ENCODE results near the gene PREX1. TPM values are rescaled to one million over a fixed set of nuclear protein-coding genes. Genes with fewer than 3 reads are reported as not detected.

PREX1 gene
- total and polyA plus RNA-seq, 2 experiments from 2014 or later, result 4.5 to 12.5 TPM

DNA sequence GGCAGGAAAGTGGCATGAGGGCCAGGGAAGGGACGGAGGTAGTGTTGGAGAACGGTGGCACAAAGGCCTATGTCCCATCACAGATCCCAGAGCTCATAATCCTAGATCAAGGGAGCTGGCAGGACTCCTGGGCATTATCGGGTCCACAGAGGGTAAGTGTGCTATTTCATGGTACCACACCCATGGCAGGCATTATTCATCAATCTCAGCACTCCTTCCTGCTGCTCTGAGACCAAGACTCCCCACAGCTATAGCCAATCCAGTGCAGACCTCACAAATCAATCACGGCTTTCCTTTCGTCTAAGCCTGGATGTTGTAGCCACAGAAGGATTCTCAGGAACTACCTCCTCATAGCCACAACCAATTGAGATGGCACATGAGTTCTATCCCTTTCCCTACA is 187.9 kb downstream of the PREX1 start:
- no peaks in the 10 kb centered on the region for H3K27me3 ChIP-seq
- TF ChIP-seq, protein P1, sequence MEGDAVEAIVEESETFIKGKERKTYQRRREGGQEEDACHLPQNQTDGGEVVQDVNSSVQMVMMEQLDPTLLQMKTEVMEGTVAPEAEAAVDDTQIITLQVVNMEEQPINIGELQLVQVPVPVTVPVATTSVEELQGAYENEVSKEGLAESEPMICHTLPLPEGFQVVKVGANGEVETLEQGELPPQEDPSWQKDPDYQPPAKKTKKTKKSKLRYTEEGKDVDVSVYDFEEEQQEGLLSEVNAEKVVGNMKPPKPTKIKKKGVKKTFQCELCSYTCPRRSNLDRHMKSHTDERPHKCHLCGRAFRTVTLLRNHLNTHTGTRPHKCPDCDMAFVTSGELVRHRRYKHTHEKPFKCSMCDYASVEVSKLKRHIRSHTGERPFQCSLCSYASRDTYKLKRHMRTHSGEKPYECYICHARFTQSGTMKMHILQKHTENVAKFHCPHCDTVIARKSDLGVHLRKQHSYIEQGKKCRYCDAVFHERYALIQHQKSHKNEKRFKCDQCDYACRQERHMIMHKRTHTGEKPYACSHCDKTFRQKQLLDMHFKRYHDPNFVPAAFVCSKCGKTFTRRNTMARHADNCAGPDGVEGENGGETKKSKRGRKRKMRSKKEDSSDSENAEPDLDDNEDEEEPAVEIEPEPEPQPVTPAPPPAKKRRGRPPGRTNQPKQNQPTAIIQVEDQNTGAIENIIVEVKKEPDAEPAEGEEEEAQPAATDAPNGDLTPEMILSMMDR (IDR thresholded peaks at IDR 0.05; ENCODE audit: low read depth, low read length), result no peak
- no peak overlapping the region for H3K27ac ChIP-seq
- DNase-seq (ENCODE audit: low read depth in 1 of 2, low spot score in 1 of 2), result no peak
- H3K4me1 ChIP-seq (ENCODE audit: low read depth), result no peaks in the 10 kb centered on the region
- no peaks in the 10 kb centered on the region for H3K9me3 ChIP-seq (ENCODE audit: low read depth)
- H3K36me3 ChIP-seq, result no peaks in the 10 kb centered on the region
- no peak overlapping the region for H3K4me3 ChIP-seq

DNA sequence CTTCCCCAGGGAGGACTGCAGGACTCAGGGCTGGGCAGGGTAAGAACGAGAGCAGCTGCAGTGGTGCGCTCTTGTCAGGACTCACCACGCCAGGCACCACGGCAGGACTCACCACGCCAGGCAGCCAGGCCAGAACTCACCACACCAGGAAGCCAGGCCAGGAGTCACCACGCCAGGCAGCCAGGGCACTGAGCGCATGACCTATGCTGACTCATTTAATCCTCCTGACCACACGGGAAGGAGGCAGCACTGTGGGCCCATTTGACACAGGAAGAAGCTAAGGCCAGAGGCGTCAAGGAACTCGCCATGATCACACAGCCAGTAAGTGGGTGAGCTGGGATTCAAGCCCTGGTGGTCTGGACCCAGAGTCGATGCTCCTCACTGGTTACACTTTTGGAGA is 189.3 kb downstream of the PREX1 start:
- H3K9me3 ChIP-seq (ENCODE audit: low read depth), result no peaks in the 10 kb centered on the region
- no peak overlapping the region for H3K4me3 ChIP-seq
- H3K27ac ChIP-seq, result no peak overlapping the region
- peak in 1 of 2 donors; percentile 54 for DNase-seq (ENCODE audit: low read depth in 1 of 2, low spot score in 1 of 2)
- H3K36me3 ChIP-seq, result no peaks in the 10 kb centered on the region
- H3K27me3 ChIP-seq, result no peaks in the 10 kb centered on the region
- H3K4me1 ChIP-seq (ENCODE audit: low read depth), result no peaks in the 10 kb centered on the region
- TF ChIP-seq, protein P1 (IDR thresholded peaks at IDR 0.05; ENCODE audit: low read depth, low read length), result no peak

DNA sequence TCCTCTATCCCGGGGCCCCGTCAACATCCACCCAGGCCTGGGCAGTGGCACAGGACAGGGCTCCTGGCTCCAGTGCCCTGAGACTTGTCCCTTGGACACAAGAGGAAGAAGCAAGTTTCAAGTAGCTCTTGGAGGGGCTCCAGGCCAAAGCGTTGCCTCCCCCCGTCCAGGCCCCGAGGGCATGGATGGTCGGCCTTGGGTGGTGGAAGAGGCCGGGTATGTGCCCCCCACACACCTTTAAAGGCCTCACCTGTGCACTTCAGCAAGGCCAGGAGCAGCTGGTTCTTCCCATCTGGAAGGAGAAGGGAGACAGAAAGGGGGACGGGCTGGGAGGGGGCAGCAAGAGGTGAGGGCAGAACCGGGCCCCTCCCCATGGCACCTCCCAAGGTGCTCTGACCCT is 190.3 kb downstream of the PREX1 start:
- H3K9me3 ChIP-seq (ENCODE audit: low read depth), result no peaks in the 10 kb centered on the region
- no peak for DNase-seq (ENCODE audit: low read depth in 1 of 2, low spot score in 1 of 2)
- no peaks in the 10 kb centered on the region for H3K27me3 ChIP-seq
- no peak overlapping the region for H3K4me3 ChIP-seq
- no peak overlapping the region for H3K27ac ChIP-seq
- TF ChIP-seq, protein P1 (IDR thresholded peaks at IDR 0.05; ENCODE audit: low read depth, low read length), result no peak
- no peaks in the 10 kb centered on the region for H3K36me3 ChIP-seq
- no peaks in the 10 kb centered on the region for H3K4me1 ChIP-seq (ENCODE audit: low read depth)

DNA sequence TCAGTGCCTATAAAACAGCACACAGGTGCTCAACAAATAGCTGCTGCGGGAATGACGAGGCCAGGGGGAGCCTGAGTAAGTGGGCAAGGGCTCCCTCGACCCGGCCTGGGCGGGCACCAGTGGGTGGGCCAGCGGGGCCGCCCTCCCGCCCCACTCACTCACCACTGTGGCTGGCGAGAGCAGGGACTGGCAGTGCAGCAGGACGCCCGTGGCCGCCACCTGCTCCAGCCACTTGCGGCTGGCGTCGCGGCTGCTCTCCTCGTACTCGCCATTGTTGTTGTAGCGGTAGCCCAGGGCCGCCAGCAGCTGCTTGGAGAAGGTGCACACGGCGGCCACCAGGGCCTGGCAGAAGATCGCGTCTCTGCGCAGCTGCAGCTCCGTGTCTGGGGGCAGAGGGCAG is 191.5 kb downstream of the PREX1 start:
- Histone ChIP-seq H3K4me1 (ENCODE audit: low read depth) (no peaks in the 10 kb centered on the region), H3K36me3 (no peaks in the 10 kb centered on the region), H3K27ac (no peak overlapping the region), H3K4me3 (no peak overlapping the region), H3K27me3 (no peaks in the 10 kb centered on the region), H3K9me3 (ENCODE audit: low read depth) (no peaks in the 10 kb centered on the region)
- no peak for DNase-seq (ENCODE audit: low read depth in 1 of 2, low spot score in 1 of 2)
- TF ChIP-seq, protein P1 (IDR thresholded peaks at IDR 0.05; ENCODE audit: low read depth, low read length), result no peak

DNA sequence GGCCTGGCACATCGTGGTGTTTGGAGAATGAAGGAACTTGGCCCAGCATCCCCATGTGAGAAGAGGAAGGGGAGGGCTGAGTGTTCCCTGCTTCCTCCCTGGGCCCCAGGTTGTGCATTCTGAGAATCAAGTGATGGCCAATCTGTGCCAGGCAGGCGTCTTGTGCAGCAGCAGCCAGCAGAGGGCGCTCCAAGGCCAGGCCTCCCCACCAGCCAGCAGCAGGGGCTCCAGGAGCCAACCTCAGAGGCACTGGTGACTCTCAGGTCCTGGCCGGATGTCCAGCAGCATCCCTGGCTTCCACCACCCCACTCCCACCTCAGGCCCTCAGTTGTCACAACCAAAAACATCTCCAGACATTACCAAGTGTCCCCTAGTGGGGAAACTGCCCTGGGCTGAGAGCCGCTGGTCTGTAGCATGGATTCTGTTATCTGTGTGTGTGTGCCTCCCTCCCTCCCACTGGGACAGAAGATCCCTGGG is 192.0 kb downstream of the PREX1 start:
- H3K27ac ChIP-seq, result no peak overlapping the region
- H3K9me3 ChIP-seq (ENCODE audit: low read depth), result no peaks in the 10 kb centered on the region
- H3K4me3 ChIP-seq, result no peak overlapping the region
- H3K4me1 ChIP-seq (ENCODE audit: low read depth), result no peaks in the 10 kb centered on the region
- no peaks in the 10 kb centered on the region for H3K27me3 ChIP-seq
- TF ChIP-seq, protein P1 (IDR thresholded peaks at IDR 0.05; ENCODE audit: low read depth, low read length), result peak; percentile 93
- H3K36me3 ChIP-seq, result no peaks in the 10 kb centered on the region
- peak; percentile 68 to 79 for DNase-seq (ENCODE audit: low read depth in 1 of 2, low spot score in 1 of 2)

DNA sequence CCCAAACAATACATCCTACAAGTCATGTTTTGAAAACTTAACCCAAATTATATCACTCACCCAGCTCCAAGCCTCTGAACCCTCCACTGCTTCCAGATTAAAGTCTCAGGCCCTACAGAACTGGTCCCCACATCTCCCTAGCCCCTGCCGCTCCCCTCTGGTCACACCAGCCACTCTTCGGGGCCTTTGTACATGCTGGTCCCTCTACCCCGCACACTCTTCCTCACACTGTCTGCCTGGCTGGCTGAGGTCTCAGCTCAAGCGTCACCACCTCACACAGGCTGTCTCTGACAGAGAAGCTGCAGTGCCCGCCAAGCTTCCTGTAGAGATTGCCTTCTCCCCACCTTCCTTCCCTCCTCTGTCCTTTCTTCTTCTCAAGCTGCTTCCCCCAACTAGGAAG is 192.4 kb downstream of the PREX1 start:
- Histone ChIP-seq H3K4me3 (no peak overlapping the region), H3K27ac (no peak overlapping the region), H3K9me3 (ENCODE audit: low read depth) (no peaks in the 10 kb centered on the region), H3K36me3 (no peaks in the 10 kb centered on the region), H3K4me1 (ENCODE audit: low read depth) (no peaks in the 10 kb centered on the region), H3K27me3 (no peaks in the 10 kb centered on the region)
- no peak for DNase-seq (ENCODE audit: low read depth in 1 of 2, low spot score in 1 of 2)
- TF ChIP-seq, protein P1 (IDR thresholded peaks at IDR 0.05; ENCODE audit: low read depth, low read length), result no peak

Data from cardiac muscle cell (in vitro differentiated cells and primary cell).